Epithelial cell of prostate (primary cell): ENCODE measurements around the gene FIBCD1.

ENCODE experiments used
- DNase-seq: peaks from one replicate; pipeline ENCODE4 v3.0.0-alpha.2; 2011; ENCODE audit warnings: low read depth, low spot score
- H3K27ac ChIP-seq: fragments of 450-650 bp; 2 replicates; pipeline ENCODE4 v1.5.1; 2017; ENCODE audit warnings: mild to moderate bottlenecking

The FIBCD1 gene

DNA sequence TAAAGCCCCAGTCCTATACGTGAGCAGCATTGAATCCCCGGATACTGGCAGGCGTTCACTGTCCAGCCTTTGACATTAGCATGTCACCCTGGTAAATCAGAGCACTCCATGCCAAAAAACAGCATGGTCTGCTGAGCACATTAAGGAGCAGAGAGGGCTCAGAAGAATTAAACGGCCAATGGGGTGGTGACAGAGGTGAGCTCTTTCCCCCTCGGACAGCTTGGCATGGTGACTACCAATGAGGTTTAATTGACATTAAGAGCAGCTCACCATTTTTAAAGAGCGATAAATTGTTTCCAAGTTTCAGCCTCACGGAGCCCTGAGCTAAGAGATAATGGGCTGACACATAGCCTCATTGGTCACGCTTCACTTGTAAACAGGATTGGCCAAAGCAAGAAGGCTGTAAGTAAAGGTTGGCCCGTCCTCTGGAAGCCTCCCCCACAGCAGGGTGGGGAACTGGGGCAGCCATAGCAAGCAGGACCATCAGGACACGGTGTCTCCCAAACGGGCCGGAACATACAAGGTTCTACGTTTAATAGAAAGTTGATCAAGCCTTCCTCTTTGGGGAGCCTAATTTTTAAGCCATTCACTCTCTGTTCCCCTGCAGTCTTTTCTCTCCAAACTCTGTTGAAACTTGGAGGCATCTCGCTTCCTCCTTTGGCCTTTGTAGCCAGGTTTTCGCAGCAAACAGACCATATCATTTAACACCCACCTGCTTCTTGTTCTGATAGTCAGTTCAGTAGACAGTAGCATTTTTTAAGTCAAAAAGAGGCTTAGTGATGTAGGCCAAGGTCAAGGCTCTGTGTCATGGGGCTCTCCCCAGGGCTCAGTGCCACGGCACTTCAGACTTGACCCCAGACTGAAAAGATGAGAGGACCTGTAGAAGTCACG is 68.3 kb downstream of the FIBCD1 start:
- no peak for DNase-seq
- H3K27ac ChIP-seq = no peak overlapping the region

DNA sequence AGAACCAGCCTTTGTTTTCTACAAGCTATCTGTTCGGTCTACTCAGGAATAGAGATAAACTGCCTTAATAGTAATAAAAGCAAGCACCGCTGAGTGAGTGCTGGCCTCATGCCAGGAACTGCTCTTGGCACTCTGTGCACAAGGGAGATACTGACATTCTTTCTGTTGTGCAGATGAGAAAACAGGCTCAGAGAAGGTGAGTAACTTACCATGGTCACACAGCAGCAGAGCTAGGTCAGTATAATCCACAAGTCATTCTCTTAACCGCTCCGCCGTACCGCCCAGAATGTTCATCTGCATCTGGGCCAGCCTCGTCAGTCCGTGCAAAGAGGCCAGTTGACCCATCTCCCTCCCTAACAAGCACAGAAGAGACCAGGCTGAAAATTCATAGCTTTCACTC is 69.8 kb downstream of the FIBCD1 start:
- no peak for DNase-seq
- H3K27ac ChIP-seq = no peak overlapping the region

DNA sequence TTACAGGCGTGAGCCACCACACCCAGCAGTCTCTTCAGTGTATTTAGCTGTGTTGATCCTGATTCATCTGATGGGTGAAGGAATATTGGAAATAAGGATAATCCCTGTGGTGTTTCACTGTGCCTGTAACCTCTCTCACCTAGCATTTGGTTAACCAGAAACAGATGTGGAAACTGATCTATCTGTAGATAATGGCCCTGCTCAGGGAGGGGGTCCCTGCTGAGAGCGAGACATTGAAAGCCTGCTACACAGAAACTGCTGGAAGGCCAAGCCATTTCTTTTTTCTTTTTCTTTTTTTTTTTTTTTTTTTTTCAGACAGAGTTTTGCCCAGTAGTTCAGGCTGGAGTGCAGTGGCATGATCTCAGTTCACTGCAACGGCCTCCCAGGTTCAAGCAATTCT is 70.8 kb downstream of the FIBCD1 start:
- no peak for DNase-seq
- H3K27ac ChIP-seq = no peak overlapping the region

DNA sequence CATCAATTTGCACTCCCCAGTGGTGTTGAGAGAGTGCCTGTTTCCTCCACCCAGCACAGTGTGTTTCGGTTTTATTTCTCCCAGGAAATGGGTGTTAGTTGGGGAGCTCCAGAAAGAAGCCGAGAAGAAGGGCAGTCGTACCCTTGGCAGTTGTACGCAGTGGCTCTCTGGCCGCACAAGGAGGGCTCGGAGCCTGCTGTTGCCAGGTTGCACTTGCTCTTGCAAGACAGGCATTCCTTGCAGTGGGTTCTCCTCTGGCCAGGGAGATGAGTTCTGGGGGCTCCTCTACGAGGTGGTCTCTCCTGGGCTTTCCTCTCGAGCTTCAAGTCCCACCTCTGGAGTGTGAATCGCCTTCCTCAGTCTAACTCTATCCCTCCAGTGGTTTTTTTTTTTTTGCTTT is 71.5 kb downstream of the FIBCD1 start:
- DNase-seq = no peak
- no peak overlapping the region for H3K27ac ChIP-seq

DNA sequence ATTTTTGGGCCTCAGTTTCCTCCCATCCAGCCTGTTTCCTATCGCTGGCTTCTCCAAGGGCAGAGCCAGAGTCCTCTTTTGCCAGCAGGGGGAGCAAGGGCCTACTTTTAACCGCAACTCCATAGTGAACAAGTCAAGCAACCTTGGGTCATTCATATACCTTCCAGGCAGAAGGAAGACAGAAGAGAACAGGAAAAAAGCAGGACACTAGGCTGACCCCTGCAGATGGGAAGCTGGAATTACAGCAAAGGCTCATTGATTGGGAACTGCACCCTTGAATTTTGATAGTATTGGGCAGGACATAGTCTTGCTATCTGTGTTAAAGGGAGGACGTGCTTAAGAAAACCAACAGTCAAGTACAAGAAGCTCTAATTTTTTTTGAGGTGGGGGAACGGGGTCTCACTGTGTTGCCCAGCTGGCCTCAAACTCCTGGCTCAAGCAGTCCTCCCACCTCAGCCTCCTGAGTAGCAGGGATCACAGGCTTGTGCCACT is 72.5 kb downstream of the FIBCD1 start:
- no peak overlapping the region for H3K27ac ChIP-seq
- DNase-seq = peak; percentile 67

DNA sequence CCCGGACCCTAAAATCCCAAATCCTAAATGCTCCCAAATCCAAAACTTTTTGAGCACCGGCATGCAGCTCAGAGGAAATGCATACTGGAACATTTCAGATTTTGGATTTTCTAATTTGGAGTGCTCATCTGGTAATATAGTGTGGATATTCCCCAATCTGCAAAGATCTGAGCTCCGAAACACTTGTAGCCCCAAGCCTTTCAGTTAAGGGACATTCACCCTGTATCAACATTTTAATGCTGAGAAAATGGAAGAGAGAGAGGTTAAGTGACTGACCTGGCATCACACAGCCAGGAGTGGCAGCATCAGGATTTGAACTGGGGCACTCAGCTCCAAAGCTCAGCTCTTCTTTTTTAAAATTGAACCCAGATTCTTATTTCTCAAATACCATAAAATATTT is 73.1 kb downstream of the FIBCD1 start:
- H3K27ac ChIP-seq = no peak overlapping the region

DNA sequence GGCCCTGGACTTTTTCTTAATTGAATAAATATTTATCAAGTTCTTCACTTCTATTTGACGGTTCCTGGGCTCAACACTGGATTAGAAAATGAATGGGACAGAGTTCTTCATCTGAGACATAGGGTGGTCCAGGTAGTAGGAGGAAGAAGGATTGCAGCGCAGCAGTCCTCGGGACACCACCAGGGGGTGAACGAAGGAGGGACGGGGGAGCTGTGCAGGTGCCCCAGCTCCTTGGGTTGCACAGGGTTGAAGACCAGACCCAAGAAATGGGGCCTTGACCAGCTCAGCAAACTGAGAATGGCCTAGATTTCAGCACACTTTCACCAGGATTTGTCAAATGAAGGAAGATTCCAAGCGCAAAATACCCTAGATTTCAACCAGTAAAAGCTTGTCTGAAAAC is 74.5 kb downstream of the FIBCD1 start:
- no peak for DNase-seq

More for the DNA sequence above, 73.1 kb downstream of the FIBCD1 start:
- no peak for DNase-seq

DNA sequence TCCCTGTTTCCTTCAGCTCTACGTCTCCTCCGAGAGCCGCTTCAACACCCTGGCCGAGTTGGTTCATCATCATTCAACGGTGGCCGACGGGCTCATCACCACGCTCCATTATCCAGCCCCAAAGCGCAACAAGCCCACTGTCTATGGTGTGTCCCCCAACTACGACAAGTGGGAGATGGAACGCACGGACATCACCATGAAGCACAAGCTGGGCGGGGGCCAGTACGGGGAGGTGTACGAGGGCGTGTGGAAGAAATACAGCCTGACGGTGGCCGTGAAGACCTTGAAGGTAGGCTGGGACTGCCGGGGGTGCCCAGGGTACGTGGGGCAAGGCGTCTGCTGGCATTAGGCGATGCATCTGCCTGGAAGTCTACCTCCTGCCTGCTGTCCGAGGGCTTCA is 76.3 kb downstream of the FIBCD1 start:
- H3K27ac ChIP-seq = no peak overlapping the region
- no peak for DNase-seq

More for the DNA sequence above, 74.5 kb downstream of the FIBCD1 start:
- no peak overlapping the region for H3K27ac ChIP-seq

DNA sequence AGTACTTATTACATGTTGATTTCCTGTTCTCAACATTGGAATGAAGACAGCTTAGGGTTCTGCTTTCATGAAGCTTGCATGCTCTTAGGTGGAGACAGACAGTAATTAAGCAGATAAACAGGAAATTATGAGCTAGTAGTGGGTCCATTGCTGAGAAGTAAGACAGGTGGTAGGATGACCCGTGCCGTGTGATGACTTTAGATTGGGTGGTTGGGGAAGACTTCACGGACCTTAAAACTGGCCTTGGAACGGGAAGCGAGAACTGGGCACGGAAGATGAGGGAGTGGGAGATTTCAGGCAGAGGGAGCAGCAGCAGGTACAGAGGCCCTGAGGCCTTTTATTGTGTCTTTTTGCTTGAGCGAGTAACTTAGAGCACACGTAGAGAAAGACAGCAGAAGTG is 76.8 kb downstream of the FIBCD1 start:
- DNase-seq = no peak
- H3K27ac ChIP-seq = no peak overlapping the region

DNA sequence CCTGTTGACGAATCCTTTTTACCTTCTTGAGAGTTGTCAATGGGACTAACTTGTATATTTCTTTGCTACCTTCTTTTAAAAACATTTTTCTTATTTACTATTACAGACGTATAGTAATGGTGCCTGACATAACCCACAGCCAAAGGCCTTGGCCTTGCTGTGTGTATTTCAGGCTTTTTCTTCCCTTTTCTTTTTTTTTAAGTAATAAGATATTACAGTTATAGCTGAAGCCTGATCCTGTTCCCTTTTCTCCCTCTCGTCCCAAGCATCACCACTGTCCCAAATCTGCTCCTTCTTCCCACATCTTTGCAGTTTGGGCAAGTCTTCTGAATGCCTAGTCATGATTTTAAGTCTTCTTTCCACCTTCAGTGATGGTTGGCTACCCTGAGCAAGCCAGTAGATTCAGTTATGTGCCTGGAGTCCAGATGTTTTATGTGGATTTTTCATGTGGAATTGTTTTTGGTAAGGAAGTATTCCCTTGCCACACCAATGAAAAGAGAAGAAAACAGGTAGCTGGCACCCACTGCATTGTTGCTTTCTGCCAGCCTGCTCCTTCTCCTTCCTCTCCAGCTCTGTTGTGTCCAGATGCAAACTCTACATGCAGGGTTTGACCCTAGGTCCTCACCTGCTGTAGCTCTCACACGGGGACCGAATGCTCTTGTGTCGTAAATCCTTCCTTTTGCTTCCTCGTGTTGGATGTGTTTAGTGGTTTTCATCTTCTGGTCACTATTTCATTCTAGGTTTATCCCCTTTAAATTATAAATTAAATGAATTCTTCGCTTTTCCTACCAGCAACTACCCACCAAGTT is 77.5 kb downstream of the FIBCD1 start:
- no peak overlapping the region for H3K27ac ChIP-seq
- no peak for DNase-seq

DNA sequence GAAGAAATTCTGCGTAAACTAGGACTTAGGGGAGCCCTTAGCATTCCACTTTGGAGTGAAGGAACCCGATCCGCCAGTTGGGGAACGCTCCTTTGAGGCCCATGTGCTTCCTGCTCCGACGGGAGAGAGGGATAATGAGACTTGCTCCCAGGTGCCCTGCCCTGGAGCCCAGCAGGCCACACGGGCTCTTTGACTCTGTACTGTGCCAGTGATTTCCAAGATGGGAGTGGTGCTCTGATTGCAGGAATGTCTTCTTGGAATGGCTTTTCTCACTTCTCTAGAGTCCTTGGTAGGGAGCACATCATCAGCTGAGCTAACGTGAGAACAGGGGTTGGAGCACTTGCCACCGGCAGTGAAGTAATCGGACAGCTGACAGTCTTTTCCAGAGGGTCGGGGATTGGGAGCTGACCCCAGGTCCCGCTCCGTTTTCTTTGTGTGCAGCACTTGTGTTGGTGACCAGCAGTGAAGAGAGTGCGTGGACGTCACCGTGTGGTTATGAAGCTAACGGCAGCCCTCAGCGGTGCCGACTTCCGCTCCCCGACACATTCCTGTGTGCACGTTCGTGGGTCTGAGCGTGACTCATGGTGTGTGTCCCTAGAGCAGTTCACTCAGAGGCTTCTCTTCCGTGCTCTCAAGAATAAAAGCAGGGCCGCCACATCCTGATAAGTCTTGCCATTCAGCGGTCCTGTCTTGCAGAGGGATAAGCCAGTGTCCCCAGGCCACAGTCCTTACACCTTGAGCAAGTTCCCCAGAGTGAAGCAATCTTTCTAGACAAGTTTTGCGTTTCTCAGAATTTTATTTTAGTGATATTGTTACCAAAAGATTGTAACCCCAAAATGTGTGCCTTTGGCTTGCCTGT is 78.4 kb downstream of the FIBCD1 start:
- no peak overlapping the region for H3K27ac ChIP-seq
- no peak for DNase-seq

DNA sequence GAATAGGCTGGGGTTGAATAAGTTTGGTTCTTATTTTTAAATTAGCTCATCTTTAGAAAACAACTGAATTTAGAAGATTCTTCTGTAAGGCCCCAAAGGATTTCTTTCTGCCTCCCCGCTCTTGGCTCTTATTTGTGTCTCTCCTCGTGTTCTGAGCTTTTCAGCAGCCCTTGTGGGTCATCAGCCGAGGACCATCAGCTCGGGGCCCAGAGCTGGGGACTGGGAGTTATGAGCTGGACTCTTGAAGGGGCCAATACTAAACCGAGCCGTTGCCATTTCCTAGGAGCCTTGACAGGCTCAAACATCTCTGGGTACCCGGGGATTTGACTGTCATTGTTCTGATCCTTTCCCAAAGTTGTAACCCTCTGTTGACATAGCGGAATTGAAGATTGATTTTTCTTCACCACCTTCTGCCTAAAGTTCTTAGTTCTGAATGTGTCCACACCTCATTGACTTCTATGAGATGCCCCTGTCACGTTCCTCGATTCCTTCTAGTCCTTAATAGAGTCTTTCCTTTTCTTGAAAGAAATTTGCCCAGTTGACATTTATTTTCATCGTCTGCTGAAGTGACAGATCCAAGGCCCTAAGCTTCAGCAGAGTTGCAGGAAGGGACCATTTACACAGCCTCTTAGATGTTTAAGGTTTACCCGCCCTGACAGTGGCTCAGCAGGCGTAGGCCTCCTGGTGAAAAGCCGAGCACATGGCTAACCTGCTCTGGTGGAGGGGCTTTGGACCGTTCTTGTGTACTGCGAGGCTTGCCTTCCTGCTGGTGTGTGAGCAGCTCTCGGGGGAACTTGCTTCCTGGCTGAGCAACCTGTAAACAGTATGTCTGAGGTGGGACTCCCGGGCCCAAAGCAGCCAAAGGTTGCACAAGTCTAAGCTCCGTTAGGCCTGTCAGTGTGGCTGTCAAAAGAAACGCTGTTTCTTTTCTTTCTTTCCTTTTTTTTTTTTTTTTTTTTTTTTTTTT is 80.0 kb downstream of the FIBCD1 start:
- no peak for DNase-seq
- H3K27ac ChIP-seq = no peak overlapping the region

DNA sequence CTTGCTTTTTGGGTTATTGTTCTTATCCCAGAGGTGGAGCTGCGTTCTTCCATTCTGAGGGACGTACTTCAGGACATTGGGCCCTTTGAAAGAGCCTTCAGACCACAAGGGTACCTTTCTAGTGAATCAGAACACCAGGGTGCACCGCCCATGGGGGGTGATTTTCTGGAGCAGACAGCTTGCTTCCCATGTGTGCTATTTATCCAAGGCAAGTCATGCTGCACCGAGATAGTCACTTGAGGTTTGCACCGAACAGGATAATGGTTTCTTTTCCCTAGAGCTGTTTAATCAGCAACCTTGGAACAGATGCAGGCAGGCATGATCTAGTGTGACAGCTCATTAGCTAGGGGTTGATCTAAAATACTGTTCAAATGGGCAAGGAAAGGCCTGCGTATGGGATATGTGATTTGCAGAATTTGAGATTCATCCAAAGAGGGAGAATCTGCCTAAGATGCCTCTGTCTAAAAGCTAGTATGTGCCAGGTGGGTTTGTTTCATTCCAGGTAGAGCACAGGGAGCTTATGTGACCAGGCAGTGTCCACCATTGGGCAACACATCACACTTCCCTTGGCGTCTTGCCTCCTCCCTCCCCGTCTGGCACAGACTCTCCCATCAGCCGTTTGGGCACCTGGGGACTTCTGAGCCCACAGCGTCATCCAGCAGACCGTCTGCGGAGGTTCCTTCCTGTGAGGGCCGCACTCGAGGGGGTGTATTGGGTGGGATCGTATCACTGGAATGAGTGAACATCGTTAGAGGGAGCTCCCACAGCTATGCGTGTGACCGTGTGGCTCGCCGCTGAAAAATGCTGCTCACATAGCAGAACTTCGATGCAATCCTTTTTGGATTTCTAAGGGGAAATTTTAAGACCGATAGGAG is 80.9 kb downstream of the FIBCD1 start:
- peak overlapping the region; percentile 12 for H3K27ac ChIP-seq
- DNase-seq = no peak

DNA sequence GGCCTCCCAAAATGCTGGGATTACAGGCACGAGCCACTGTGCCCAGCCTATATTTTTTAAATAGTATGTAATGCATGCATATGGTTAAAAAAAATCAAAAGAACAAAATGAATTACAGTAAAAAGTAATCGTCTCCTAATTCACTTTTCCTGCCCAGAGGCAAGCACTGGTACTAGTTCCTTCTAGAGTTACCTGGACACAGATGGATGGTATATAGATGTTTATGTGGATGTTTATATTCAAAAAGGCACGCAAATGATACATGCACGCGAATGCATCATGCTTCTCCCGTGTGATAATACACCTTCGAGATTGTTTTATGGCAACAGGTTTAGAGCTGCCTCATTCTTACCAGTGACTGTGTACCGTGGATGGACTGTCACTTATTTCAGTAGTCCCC is 82.6 kb downstream of the FIBCD1 start:
- H3K27ac ChIP-seq = no peak overlapping the region
- no peak for DNase-seq

DNA sequence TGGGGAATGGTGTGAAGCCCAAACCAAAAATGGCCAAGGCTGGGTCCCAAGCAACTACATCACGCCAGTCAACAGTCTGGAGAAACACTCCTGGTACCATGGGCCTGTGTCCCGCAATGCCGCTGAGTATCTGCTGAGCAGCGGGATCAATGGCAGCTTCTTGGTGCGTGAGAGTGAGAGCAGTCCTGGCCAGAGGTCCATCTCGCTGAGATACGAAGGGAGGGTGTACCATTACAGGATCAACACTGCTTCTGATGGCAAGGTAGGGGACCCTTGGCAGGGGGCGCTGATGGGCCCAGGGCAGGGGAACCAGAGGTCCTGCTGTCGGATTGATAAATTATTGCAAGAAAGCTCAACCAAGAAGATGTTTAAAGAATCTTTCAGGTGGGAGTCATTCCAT is 84.2 kb downstream of the FIBCD1 start:
- no peak overlapping the region for H3K27ac ChIP-seq
- no peak for DNase-seq

DNA sequence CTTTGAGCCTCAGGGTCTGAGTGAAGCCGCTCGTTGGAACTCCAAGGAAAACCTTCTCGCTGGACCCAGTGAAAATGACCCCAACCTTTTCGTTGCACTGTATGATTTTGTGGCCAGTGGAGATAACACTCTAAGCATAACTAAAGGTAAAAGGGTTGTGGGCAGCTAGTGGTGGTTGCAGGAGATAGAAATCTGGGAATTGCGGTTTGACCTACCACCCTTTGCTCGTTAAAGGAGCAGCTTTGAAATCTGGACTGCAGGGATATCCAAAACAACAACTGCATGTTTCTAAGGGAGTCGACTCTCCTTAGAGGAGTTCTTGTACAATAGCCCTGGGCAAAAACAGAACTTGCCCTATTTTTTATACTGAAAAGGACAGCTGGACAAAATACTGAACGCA is 85.0 kb downstream of the FIBCD1 start:
- no peak overlapping the region for H3K27ac ChIP-seq
- DNase-seq = no peak

DNA sequence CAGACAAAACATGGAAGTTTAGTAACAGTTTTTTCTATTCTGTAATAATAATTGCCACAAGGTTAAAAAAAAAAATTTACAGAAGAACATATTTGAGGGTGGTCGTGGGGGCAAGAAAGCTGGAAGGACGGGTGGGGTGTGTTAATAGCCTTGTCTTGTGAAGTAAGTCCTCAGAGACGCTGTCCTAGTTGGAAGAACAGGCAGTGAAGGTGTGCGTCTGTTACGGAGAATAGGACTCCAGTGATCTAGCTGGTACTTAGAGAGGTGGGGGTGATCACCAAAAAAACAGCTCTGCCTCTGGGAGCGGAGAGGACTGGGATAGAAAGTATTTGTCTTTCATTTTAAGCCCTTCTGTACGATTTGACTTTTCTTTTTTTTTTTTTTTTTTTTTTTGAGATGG is 86.2 kb downstream of the FIBCD1 start:
- H3K27ac ChIP-seq = no peak overlapping the region
- DNase-seq = no peak
